KMS-11 (cell line): ENCODE results near the gene LPAR2.

ENCODE experiments used
- H2AFZ ChIP-seq: fragments of 200-600 bp; sonication (generic); 2 replicates; pipeline ENCODE4 v1.6.1; 2016; ENCODE audit warnings: antibody characterized with exemption, mixed run types, low read depth
- H3K27ac ChIP-seq: fragments of 200-600 bp; sonication (generic); 2 replicates; pipeline ENCODE4 v1.6.1; 2016; ENCODE audit warnings: mild to moderate bottlenecking, mixed run types
- H3K27me3 ChIP-seq: fragments of 200-600 bp; sonication (generic); 2 replicates; pipeline ENCODE4 v1.6.1; 2017; ENCODE audit warnings: mild to moderate bottlenecking, low read depth, mixed run types, moderate library complexity; ENCODE audit not compliant: insufficient read depth
- H3K36me3 ChIP-seq: fragments of 200-600 bp; sonication (generic); 2 replicates; pipeline ENCODE4 v1.6.1; 2017; ENCODE audit warnings: mild to moderate bottlenecking, mixed run types; ENCODE audit not compliant: insufficient read depth
- H3K4me1 ChIP-seq: fragments of 200-600 bp; sonication (generic); 2 replicates; pipeline ENCODE4 v1.6.1; 2016; ENCODE audit warnings: mild to moderate bottlenecking, low read depth, mixed run types; ENCODE audit not compliant: poor library complexity, severe bottlenecking
- H3K4me2 ChIP-seq: fragments of 200-600 bp; sonication (generic); 2 replicates; pipeline ENCODE4 v1.7.0; 2016; ENCODE audit warnings: mild to moderate bottlenecking, mixed run types
- H3K4me3 ChIP-seq: fragments of 200-600 bp; sonication (generic); IDR thresholded peaks from 2 replicates; pipeline ENCODE4 v1.6.1; 2017; ENCODE audit warnings: low read depth, low read length, mixed read lengths; ENCODE audit not compliant: insufficient read depth
- H3K79me2 ChIP-seq: fragments of 200-600 bp; sonication (generic); 2 replicates; pipeline ENCODE4 v1.6.1; 2016; ENCODE audit warnings: low read depth, mixed run types; ENCODE audit not compliant: insufficient read depth
- H3K9ac ChIP-seq: fragments of 200-600 bp; sonication (generic); 2 replicates; pipeline ENCODE4 v1.6.1; 2016; ENCODE audit warnings: mild to moderate bottlenecking, mixed run types
- H4K20me1 ChIP-seq: fragments of 200-600 bp; sonication (generic); 2 replicates; pipeline ENCODE4 v1.6.1; 2016; ENCODE audit warnings: mild to moderate bottlenecking, mixed run types; ENCODE audit not compliant: insufficient read depth
- TF ChIP-seq, protein P1 (sequence below): fragments of 200-600 bp; sonication (generic); conservative IDR thresholded peaks from 2 replicates; pipeline ENCODE4 v1.6.1; 2017; ENCODE audit warnings: low read depth, mild to moderate bottlenecking, antibody characterized with exemption, low read length, moderate library complexity, mixed read lengths

The LPAR2 gene

GRCh38 chr19:19588546-19588945 is 39.5 kb downstream of the LPAR2 start:
- TF ChIP-seq, protein P1, sequence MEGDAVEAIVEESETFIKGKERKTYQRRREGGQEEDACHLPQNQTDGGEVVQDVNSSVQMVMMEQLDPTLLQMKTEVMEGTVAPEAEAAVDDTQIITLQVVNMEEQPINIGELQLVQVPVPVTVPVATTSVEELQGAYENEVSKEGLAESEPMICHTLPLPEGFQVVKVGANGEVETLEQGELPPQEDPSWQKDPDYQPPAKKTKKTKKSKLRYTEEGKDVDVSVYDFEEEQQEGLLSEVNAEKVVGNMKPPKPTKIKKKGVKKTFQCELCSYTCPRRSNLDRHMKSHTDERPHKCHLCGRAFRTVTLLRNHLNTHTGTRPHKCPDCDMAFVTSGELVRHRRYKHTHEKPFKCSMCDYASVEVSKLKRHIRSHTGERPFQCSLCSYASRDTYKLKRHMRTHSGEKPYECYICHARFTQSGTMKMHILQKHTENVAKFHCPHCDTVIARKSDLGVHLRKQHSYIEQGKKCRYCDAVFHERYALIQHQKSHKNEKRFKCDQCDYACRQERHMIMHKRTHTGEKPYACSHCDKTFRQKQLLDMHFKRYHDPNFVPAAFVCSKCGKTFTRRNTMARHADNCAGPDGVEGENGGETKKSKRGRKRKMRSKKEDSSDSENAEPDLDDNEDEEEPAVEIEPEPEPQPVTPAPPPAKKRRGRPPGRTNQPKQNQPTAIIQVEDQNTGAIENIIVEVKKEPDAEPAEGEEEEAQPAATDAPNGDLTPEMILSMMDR = no peak
- Histone ChIP-seq H3K36me3 (no peaks in the 10 kb centered on the region), H2AFZ (no peak overlapping the region), H3K4me3 (no peak overlapping the region), H3K4me1 (no peaks in the 10 kb centered on the region), H3K27me3 (no peaks in the 10 kb centered on the region), H4K20me1 (no peaks in the 10 kb centered on the region), H3K27ac (no peak overlapping the region), H3K4me2 (no peak overlapping the region), H3K9ac (no peak overlapping the region), H3K79me2 (no peaks in the 10 kb centered on the region)

DNA sequence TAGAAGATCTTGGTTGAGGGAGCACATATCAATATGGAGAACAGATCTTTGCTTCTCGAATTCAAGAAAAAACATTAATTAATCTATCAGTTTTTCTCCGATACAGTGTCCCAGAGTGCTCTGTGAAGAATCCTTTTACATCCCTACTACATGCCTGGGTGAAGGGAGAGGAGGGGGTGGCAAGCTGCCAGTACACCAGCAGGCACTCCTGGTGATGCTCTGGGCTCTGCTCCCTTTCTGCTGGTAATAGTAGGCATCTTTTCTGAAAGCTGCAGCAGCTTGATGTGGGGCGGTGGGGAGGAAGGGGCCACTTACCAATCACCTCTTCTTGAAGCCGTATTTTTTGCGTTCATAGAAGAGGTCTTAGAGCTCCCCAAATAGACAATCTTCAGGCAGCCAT is 40.2 kb downstream of the LPAR2 start:
- no peak overlapping the region for H2AFZ ChIP-seq
- TF ChIP-seq, protein P1 = no peak

GRCh38 chr19:19584356-19584755 is 43.7 kb downstream of the LPAR2 start:
- TF ChIP-seq, protein P1 = no peak
- no peak overlapping the region for H3K4me3 ChIP-seq
- H3K36me3 ChIP-seq = no peaks in the 10 kb centered on the region
- no peak overlapping the region for H3K4me2 ChIP-seq
- no peaks in the 10 kb centered on the region for H3K79me2 ChIP-seq
- no peak overlapping the region for H3K27ac ChIP-seq
- no peaks in the 10 kb centered on the region for H3K27me3 ChIP-seq
- H3K4me1 ChIP-seq = no peaks in the 10 kb centered on the region
- H4K20me1 ChIP-seq = no peaks in the 10 kb centered on the region
- H3K9ac ChIP-seq = no peak overlapping the region
- no peak overlapping the region for H2AFZ ChIP-seq

More for the DNA sequence above, 40.2 kb downstream of the LPAR2 start:
- H3K79me2 ChIP-seq = no peaks in the 10 kb centered on the region
- no peaks in the 10 kb centered on the region for H4K20me1 ChIP-seq
- no peak overlapping the region for H3K4me2 ChIP-seq
- H3K27ac ChIP-seq = no peak overlapping the region
- H3K4me1 ChIP-seq = no peaks in the 10 kb centered on the region
- H3K4me3 ChIP-seq = no peak overlapping the region
- no peak overlapping the region for H3K9ac ChIP-seq
- no peaks in the 10 kb centered on the region for H3K36me3 ChIP-seq
- no peaks in the 10 kb centered on the region for H3K27me3 ChIP-seq

- H3K4me2 ChIP-seq = no peak overlapping the region
- no peaks in the 10 kb centered on the region for H3K27me3 ChIP-seq
- no peaks in the 10 kb centered on the region for H3K4me1 ChIP-seq
- H3K27ac ChIP-seq = no peak overlapping the region
- TF ChIP-seq, protein P1 = no peak
- H3K9ac ChIP-seq = no peak overlapping the region
- H3K36me3 ChIP-seq = no peaks in the 10 kb centered on the region
- no peak overlapping the region for H3K4me3 ChIP-seq
- no peaks in the 10 kb centered on the region for H4K20me1 ChIP-seq
- no peak overlapping the region for H2AFZ ChIP-seq
- no peaks in the 10 kb centered on the region for H3K79me2 ChIP-seq
Observed at GRCh38 chr19:19582471-19582870, 45.5 kb downstream of the LPAR2 start.
